Activated CD8-positive, alpha-beta memory T cell treated with anti-CD3 and anti-CD28 coated beads for 36 hours (primary cell): ENCODE data around the gene BRCA2. TPM values are rescaled to one million over a fixed set of nuclear protein-coding genes. Genes with fewer than 3 reads are reported as not detected.

Source experiments
- CTCF ChIA-PET: fragments of 350-600 bp; sonication (Branson Sonifier 250); formaldehyde crosslinking; loops from one replicate; lab custom pipeline; 2021; ENCODE audit warnings: antibody characterized with exemption; lab: Charles Lee
- POLR2A ChIA-PET: fragments of 350-600 bp; sonication (Branson Sonifier 250); formaldehyde crosslinking; loops from one replicate; lab custom pipeline; 2021; ENCODE audit warnings: antibody characterized with exemption; lab: Charles Lee
- total RNA-seq, 2 experiments: library from RNA; stranded (reverse); gene quantifications; one replicate each; pipeline ENCODE4 v1.2.3, GENCODE V29; 2021

The BRCA2 gene
- total RNA-seq, 2 experiments from 2014 or later = 17.7 to 18.4 TPM

GRCh38 chr13:32413284-32413683, 98.0 kb downstream of the BRCA2 start:
- ChIA-PET CTCF (no interaction called here), POLR2A (no interaction called here)

DNA sequence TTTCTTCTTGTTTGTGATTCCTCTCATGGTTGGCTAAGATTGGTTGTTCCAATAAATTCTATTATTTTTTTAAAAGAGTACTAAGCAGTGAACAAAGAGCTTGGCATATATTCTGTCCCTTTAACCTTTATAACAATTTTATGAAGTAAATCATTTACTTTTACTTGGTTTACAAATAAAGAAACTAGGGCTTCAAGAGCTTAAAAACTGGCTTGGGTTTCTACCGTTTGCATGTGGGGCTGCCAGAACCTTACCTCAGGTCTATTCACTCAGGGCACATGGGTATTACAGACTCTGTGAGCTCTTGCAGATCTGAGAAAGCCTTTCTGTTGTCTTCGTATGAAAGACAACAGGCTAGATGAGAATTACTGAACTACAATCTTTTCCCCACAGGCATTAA, 99.3 kb downstream of the BRCA2 start:
- CTCF ChIA-PET = interaction anchor here (0.9 kb wide), 1 partner anchor 27 kb away, joined by 3 read pairs; no protein-coding TSS in a partner anchor
- POLR2A ChIA-PET = no interaction called here

GRCh38 chr13:32415019-32415418, 99.7 kb downstream of the BRCA2 start:
- POLR2A ChIA-PET = no interaction called here

GRCh38 chr13:32417995-32418394, 102.7 kb downstream of the BRCA2 start:
- POLR2A ChIA-PET = no interaction called here
- CTCF ChIA-PET = no interaction called here

More at GRCh38 chr13:32415019-32415418, 99.7 kb downstream of the BRCA2 start:
- CTCF ChIA-PET = interaction anchor here (0.9 kb wide), 1 partner anchor 28 kb away, joined by 3 read pairs; no protein-coding TSS in a partner anchor

DNA sequence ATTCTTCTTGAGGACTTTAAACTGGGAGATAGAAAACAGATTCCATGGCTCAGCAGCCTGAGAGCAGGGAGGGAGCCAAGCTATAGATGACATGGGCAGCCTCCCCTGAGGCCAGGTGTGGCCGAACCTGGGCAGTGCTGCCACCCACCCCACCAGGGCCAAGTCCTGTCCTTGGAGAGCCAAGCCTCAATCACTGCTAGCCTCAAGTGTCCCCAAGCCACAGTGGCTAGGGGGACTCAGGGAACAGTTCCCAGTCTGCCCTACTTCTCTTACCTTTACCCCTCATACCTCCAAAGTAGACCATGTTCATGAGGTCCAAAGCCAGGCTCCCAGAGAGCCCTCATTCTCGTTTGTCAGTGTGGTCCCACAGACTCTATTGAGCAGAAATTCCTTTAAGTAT, 104.6 kb downstream of the BRCA2 start:
- POLR2A ChIA-PET = no interaction called here
- CTCF ChIA-PET = no interaction called here

- ChIA-PET POLR2A (no interaction called here), CTCF (interaction anchor here (1.0 kb wide), 1 partner anchor 58 kb away, joined by 3 read pairs; no protein-coding TSS in a partner anchor)
Observed at GRCh38 chr13:32423592-32423991, 108.3 kb downstream of the BRCA2 start.

DNA sequence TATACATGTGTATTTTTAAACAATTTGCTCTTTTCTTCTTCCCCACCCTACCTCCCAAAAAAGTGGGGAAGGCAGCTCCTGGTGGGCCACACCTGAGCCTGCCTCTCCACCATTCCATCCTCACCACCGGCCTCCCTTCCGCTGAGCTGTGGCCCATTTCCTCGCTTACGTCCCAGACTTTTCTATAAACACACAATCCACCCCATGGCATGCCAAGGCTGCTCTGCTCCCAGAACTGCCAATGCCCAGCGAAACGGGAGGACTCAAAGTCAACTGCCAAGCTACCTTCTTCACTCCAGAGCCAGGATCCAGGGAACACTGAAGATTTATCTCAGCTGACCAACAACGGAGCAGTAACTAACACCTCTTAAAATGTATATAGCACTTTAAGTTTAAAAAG, 109.8 kb downstream of the BRCA2 start:
- CTCF ChIA-PET = no interaction called here
- POLR2A ChIA-PET = interaction anchor here (0.7 kb wide), 1 partner anchor 110 kb away, joined by 3 read pairs; the partner anchor contains the start of genes BRCA2 and ZAR1L

DNA sequence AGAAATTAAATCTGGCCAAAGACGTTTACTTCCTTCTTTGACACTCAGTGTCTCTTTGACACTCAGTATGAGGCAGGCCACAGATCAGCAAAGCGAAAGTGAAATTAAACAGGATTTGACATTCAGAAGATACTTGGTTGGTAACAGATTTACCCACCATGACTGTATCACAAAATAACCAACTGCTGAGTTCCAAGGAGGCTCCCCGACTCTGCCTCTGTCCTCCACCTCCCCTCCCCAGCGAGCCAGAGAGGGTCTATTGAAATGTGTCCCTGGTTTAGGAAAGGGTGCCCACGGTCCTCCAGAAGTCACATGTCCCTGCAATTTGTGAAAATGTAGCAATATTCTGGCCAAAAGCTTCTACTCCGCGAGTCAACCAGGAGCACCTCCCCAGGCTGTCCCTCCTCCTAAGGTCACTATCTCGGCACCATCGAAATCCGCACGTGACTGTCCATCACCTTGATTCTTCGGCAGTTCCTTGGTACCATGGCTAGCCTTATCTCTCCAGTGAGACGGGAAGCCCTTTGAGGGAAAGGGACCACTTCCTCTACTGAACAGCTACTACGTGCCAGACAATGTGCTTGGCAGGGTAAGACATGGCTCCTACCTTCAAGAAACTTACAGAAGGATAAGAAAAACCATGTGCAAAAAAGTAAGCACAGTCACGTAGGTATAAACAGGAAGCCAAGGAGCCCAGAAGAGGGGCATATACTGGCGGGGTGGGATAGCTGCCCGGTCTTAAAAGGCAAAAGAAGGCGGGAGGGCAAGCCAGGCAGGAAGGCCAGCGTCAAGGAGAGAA, 111.1 kb downstream of the BRCA2 start:
- ChIA-PET POLR2A (interaction anchor here (2.3 to 3.1 kb wide), 2 partner anchors 111 to 112 kb away, joined by 12 to 28 read pairs; partner anchors contain the start of genes BRCA2, N4BP2L2 and ZAR1L), CTCF (no interaction called here)

- CTCF ChIA-PET = interaction anchor here (0.8 to 2.1 kb wide), 4 partner anchors 19 to 159 kb away, joined by 4 to 6 read pairs (median 4); partner anchors contain the start of genes BRCA2, N4BP2L2 and ZAR1L
- POLR2A ChIA-PET = interaction anchor here (2.3 to 3.1 kb wide), 2 partner anchors 111 to 112 kb away, joined by 12 to 28 read pairs; partner anchors contain the start of genes BRCA2, N4BP2L2 and ZAR1L
Observed at GRCh38 chr13:32426990-32427851, 111.9 kb downstream of the BRCA2 start.

GRCh38 chr13:32427852-32428580, 112.7 kb downstream of the BRCA2 start, which contains the start of gene N4BP2L1:
Gene N4BP2L1 (minus strand): TSS chr13:32428130. CDS start chr13:32428082, 48 bp downstream.
- ChIA-PET CTCF (interaction anchor here (0.8 to 2.1 kb wide), 4 partner anchors 20 to 158 kb away, joined by 4 to 6 read pairs (median 4); partner anchors contain the start of genes BRCA2, N4BP2L2 and ZAR1L), POLR2A (interaction anchor here (0.5 to 3.1 kb wide), 6 partner anchors 14 to 159 kb away, joined by 3 to 28 read pairs (median 4); partner anchors contain the start of genes BRCA2, N4BP2L2 and ZAR1L)

- ChIA-PET CTCF (interaction anchor here (0.8 to 2.1 kb wide), 4 partner anchors 20 to 157 kb away, joined by 4 to 6 read pairs (median 4); partner anchors contain the start of genes BRCA2, N4BP2L2 and ZAR1L), POLR2A (interaction anchor here (0.5 to 3.1 kb wide), 6 partner anchors 14 to 159 kb away, joined by 3 to 28 read pairs (median 4); partner anchors contain the start of genes BRCA2, N4BP2L2 and ZAR1L)
Observed at GRCh38 chr13:32428581-32429432, 113.5 kb downstream of the BRCA2 start.

- ChIA-PET CTCF (interaction anchor here (2.1 kb wide), 1 partner anchor 156 kb away, joined by 6 read pairs; no protein-coding TSS in a partner anchor), POLR2A (no interaction called here)
Observed at GRCh38 chr13:32429433-32429909, 114.2 kb downstream of the BRCA2 start.

- POLR2A ChIA-PET = no interaction called here
- CTCF ChIA-PET = no interaction called here
Observed at GRCh38 chr13:32430018-32430747, 114.9 kb downstream of the BRCA2 start.

DNA sequence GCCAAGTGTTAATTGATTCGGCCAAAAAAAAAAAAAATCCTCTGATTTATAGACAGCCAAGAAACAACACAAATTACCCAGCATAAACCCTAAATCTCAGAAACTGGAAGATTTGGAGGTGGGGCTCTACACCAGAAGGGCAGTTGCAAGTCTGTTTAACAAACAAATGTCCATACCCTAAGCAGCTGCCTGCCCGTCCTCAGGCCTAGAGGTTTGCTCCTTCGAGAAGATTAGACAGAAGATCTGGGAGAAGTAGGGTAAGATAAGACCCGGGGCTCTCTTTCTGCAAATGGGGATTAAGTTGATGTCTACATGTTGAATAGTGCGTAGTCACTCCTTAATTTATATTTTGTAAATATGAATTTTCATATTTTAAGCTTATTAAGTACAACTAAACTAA, 116.1 kb downstream of the BRCA2 start:
- ChIA-PET POLR2A (no interaction called here), CTCF (no interaction called here)

- POLR2A ChIA-PET = no interaction called here
- CTCF ChIA-PET = no interaction called here
Observed at GRCh38 chr13:32432856-32433255, 117.5 kb downstream of the BRCA2 start.

DNA sequence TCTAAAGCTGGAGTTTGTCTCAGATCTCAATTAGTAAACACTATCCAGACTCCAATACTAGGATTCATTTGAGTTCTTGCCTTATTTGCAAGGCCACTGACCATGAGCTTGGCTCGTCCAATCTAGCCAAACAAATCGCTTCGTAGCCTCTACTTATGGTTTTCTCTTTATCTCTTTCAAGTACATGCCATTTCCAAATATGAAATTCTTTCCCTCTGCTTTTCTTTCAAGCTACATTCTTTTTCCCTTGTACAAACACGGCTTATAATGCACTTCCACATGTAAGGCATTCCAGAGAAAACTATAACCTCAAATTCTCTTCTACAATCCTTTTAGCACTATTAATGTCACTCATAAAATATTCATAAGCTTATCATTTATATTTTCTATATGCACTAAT, 123.6 kb downstream of the BRCA2 start:
- ChIA-PET CTCF (no interaction called here), POLR2A (no interaction called here)
